RPMI8226 (cell line): Measurements from ENCODE around the gene TAL2.

Experiments used
- DNase-seq: peaks from one replicate; pipeline ENCODE4 v3.0.0-alpha.2; 2015

The TAL2 gene

GRCh38 chr9:105711867-105712266, 49.6 kb downstream of the TAL2 start:
- DNase-seq: no peak

GRCh38 chr9:105712297-105712696, 50.0 kb downstream of the TAL2 start:
- no peak for DNase-seq
